GM18861 (cell line): ENCODE measurements around the gene SET.

Experiments used
- ATAC-seq: cut with Tn5 transposase; IDR thresholded peaks from one replicate; pipeline ENCODE4 v1.9.1; 2021; ENCODE audit not compliant: unreplicated experiment

SET gene

DNA sequence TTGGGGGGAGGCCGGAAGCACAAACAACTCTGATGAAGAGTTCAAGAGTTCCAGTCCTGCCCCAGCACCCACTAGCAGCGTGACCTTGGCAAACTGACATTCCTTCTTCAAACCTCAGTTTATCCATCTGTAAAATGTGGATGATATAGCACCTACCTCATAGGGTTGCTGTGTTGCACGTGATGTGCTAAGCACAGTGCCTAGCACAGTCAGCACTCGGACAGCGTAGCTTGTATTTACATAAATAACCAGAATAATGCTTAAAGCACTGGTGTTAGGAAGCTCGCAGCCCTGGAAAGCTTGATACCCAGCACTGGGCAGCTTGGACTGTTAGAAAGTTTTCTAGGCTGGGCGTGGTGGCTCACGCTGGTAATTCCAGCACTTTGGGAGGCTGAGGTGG is 18.4 kb downstream of the SET start:
- ATAC-seq = no peak

GRCh38 chr9:128712451-128713410 is 23.7 kb downstream of the SET start:
- no peak for ATAC-seq

DNA sequence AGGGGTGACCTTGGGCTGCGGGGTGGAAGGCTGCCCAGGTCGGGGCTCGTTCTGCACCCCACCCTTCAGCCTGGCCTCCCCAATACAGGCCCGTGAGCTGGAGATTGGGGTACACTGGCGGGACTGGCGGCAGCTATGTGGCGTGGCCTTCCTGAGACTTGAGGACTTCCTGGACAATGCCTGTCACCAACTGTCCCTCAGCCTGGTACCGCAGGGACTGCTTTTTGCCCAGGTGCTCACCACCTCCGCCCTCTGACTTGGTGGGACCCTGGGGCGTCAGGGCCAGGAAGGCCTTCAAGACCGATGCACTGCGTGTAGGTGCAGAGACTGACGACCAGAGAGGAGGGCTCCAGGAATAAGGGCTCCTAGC is 24.4 kb downstream of the SET start:
- ATAC-seq = no peak

DNA sequence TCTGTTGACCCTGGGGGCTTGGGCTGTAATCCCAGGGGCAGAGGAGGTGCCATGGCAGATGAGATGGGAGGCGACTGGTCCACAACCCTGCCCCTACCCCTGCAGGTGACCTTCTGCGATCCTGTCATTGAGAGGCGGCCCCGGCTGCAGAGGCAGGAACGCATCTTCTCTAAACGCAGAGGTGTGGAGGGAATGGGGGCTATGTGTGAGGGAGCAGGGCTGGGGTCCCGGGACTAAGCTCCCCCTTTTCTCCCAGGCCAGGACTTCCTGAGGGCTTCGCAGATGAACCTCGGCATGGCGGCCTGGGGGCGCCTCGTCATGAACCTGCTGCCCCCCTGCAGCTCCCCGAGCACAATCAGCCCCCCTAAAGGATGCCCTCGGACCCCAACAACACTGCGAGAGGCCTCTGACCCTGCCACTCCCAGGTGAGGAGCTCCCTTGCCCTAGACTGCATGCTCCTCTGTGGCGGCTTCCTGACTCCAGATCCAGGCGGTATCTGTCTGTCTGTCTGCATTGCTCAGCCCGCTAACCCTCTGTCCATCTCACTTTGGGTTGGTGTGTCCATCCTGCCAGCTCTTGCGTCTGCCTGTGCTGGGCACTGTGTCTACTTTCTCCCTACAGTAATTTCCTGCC is 25.0 kb downstream of the SET start:
- ATAC-seq = no peak

- no peak for ATAC-seq
These were observed 25.8 kb downstream of the SET start for GRCh38 chr9:128714586-128715435.

DNA sequence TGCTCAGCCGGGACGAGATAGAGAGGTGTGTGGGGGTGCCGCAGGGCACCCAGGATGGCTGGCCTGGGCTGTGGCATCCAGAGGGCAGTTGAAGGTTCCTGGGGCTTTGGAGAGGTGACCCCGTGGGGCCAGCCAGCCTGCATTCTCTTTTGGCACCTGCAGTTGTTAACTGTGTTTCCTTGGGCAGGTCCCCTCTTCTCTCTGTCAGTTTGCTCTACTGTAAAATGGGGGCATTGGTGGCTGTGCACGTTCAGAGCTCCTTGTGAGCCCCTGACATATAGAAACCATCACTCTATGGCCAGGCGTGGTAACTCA is 26.4 kb downstream of the SET start:
- no peak for ATAC-seq

- ATAC-seq = no peak
These were observed 27.7 kb downstream of the SET start for GRCh38 chr9:128716581-128717254.

- ATAC-seq = no peak
These were observed 29.0 kb downstream of the SET start for GRCh38 chr9:128718047-128718446.

DNA sequence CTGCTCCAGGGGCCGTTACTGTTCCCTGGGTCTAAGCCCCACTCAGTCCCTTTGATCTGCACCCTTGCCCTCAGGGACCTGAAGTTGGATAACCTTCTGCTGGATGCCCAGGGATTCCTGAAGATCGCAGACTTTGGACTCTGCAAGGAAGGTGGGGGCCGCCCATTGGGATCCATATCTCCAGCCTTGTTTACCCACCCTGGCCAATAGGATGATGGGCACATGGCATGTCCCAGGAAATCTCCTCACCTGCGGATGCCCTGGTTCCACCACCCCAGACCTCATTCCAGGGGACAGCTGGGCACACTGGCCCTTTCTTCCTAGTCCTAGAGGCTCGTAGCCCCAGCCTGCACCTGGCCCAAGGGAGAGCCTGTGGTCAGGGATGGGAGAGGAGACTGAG is 29.5 kb downstream of the SET start:
- no peak for ATAC-seq

DNA sequence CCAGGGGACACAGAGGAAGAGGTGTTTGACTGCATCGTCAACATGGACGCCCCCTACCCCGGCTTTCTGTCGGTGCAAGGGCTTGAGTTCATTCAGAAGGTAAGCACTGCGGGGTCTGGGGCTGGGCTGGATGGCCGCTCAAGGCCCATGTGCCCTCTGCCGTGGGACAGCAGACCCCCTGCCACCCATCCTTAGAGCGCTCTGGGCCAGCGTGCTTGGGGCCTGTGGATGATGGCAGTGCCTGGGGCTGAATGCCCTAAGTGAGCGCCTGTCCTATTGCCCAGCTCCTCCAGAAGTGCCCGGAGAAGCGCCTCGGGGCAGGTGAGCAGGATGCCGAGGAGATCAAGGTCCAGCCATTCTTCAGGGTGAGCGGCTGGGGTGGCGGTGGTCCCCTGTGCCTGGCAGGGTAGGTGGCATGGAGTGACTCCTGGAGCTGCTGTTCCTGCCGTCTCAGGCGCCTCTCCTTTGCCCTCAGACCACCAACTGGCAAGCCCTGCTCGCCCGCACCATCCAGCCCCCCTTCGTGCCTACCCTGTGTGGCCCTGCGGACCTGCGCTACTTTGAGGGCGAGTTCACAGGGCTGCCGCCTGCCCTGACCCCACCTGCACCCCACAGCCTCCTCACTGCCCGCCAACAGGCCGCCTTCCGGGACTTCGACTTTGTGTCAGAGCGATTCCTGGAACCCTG is 31.0 kb downstream of the SET start:
- ATAC-seq = no peak

GRCh38 chr9:128720841-128721486 is 31.9 kb downstream of the SET start:
- no peak for ATAC-seq

DNA sequence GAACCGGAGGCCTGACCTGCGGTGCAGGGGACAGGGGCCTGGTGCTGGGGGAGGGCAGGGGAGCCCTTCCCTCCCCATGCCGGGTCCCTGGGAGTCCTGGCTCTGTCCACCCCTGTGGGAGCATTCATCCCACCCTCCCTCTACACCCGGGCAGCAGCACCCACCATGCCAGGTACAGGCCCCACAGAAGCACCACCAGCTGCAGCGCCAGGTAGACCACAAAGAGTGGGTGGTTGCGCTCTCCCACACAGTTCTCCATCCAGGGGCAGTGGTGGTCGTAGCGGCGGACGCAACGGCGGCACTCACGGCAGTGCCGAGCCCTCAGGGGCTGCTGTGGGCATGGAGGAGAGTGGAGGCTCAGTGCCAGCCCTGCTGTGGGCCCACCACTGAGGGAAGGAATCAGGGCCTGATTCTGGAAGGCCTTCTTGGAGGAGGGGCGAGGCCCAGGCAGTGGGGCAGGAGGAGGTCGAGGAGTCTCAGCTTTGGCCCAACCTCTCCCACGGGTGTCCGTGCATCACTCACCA is 32.5 kb downstream of the SET start:
- ATAC-seq = no peak

DNA sequence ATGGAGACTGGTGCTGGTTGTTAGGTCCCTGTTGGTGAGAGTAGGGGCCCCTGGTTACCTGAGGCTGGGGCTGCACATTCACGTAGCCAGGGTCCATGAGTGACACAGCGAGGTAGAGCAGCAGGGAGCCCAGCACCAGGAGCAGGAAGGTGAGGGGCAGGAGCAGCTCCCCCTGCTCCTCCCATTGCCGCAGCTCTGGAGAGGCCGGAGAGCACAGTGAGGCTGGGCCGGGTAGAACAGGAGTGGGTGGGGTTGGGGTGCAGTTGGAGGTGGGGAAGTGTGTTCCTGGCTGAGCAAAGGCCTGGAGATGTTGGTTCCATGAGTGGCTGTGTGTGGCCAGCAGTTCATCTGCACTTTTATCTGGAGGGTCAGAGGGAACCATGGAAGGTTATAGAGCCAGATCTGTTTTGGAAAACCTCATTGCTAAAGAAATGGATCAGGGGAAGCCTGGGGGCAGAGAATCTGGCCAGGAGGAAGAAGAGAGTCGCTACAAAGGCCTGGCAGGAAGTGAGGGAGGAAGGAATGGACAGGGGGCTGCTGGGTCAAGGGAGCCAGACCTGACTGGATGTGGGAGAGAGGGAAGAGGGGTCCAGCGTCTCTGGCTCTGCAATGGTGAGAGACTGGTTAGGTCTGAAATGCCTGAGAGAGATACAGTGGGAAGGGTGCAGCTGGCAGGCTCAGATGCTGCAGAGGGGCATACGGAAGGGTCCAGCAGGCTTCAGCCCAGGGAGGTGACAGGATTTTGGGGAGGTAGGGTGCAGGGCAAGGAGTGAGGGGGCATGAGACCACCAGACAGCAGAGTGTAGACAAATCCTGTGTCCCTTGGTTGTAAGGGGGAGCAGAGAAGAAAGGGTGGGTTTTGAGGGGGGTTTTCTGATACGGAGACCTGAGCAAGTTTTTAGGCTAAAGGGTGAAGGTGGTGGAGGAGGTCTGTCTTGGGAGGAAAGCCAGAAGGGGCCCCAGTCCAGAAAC is 33.6 kb downstream of the SET start:
- ATAC-seq = no peak

GRCh38 chr9:128723352-128723865 is 34.4 kb downstream of the SET start:
- ATAC-seq = no peak

DNA sequence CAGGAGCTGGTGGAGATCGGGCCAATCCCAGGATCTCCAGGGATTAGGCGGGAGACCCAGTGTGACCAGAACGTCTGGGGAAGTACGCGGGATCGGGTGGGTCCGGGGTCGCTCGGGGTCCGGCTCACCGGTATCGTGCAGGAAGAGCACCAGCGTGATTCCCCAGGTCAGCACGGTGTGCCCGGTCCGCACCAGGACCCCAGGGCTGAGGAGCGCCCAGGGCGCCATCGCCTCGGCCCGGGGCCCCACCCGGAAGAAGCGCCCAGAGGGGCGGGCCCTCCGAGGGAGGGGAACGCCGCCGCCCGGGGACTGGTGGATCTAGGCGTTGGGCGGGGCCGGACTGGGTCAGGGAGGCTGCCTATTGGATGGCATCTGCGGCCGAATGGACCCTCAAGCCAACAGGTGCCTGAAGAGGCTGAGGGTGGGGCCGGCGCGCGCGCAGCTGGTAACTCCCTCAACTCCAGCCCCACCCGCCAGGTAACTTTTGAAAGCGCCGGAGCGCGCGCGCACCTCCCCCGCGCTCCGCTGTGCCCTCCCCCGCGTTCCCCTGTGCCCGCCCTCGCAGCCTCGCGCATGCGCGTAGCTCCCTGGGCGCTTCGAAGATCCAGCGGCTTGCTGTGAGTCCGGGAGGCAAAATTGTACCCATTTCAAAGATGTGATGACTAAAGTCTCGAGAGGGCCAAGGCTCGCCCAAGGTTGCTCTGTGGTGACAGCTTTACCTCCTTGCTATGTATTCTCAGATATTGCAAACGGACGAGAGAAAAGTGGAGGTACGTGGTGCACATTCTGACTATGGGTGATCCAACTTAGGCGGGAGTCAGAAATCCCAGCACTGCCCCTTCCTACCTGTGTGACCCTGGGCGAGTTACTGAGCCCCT is 35.1 kb downstream of the SET start, which contains the start of gene ZDHHC12:
Gene ZDHHC12 (minus strand): TSS at position 262 of the 878 bp plus-strand sequence. CDS start 34 bp downstream, at position 228.
- peak; percentile 87 for ATAC-seq

- ATAC-seq = no peak
These were observed 35.8 kb downstream of the SET start for GRCh38 chr9:128724744-128725211.

DNA sequence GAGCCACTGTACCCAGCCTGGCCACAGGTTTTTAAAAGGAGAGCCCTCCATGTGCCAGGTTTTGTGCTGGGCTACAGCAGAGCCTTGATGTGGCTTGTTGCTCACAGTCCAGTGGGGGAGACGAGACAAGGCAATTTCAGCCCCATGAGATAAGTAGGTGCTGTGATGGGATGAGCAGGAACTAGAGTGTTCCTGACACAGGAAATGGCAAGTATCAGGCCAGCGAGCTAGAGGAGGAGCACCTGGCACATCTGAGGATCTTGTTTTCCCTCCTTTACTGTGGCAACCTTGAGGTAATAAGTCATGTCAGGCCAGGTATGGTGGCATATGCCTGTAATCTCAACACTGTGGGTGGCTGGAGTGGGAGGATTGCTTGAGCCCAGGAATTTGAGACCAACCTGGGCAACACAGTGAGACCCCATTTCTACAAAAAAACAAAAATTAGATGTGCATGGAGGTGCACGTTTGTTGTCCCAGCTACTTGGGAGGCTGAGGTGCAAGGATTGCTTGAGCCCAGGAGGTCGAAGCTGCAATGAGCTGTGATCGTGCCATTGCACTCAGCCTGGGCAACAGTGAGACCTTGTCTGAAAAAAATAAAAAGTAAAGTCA is 38.7 kb downstream of the SET start:
- ATAC-seq = no peak
